Measurements from ENCODE around the gene XRN1. TPM values are rescaled to one million over a fixed set of nuclear protein-coding genes. Genes with fewer than 3 reads are reported as not detected.

XRN1 gene
- total and polyA plus RNA-seq, 10 of the 15 experiments (the other 5 are each of a cell fraction or from before 2014, with no cell fraction given) = 1.7 to 38.8 (median 15.5) TPM

DNA sequence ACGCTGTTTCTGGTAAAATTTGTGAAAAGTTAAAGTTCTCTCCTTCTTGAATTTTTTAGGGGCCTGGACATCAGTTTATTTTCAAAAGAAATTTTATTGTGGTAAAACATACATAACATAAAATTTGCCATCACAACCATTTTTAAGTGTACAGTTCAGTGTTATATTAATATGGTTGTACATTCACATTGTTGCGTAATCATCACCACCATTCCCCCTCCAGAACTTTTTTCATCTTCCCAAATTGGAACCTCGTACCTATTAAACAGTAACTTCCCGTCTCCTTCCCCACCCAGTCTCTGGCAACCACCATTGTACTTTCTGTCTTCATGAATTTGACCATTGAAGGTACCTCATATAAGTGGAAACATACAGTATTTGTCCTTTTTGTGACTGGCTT lies 23.0 kb upstream of the XRN1 start:
- WGBS (ENCODE audit: insufficient coverage, insufficient replicate concordance, low lambda C conversion rate, missing lambda C conversion rate) = 96% methylated on average over 4 of the region's 4 CpGs
- POLR2A ChIA-PET = no interaction called here

More for the DNA sequence above, 23.0 kb upstream of the XRN1 start:
- ATAC-seq (no peak), FAIRE-seq (no peak), DNase-seq (ENCODE audit: low read depth, low spot score) (no peak)
- Histone ChIP-seq H3K9ac (ENCODE audit: control insufficient read depth, insufficient read depth, low read length) (no peak overlapping the region), H3K4me3 (no peak overlapping the region), H3K9me3 (replicated peaks; ENCODE audit: control insufficient read depth, insufficient read depth, low read length) (no peaks in the 10 kb centered on the region), H4K20me1 (ENCODE audit: control insufficient read depth, insufficient read depth) (no peaks in the 10 kb centered on the region), H3K27me3 (replicated peaks in 1 of 2; ENCODE audit: control insufficient read depth in 2 of 2, insufficient read depth in 2 of 2, low read length in 1 of 2) (no peaks in the 10 kb centered on the region), H3K79me2 (ENCODE audit: control insufficient read depth, insufficient read depth, low read length) (no peaks in the 10 kb centered on the region), H2AFZ (ENCODE audit: control insufficient read depth, low read depth, low read length) (no peak overlapping the region), H3K36me3 (ENCODE audit: control insufficient read depth in 2 of 2, insufficient read depth in 2 of 2, low read length in 1 of 2) (0 out of 4 replicates have a peak, but pooled peaks cover 0 to 5% of the 10 kb centered on the region in 2 experiments), H3K4me2 (ENCODE audit: control insufficient read depth, insufficient read depth) (no peak overlapping the region), H3K27ac (ENCODE audit: control insufficient read depth, insufficient read depth) (no peak overlapping the region), H3K4me1 (ENCODE audit: control insufficient read depth, insufficient read depth, low read length) (no peaks in the 10 kb centered on the region)
- BruUV-seq (replicated peaks) = no TSS peak
- no peak for TF ChIP-seq TAF1 (IDR thresholded peaks at IDR 0.05; ENCODE audit: borderline replicate concordance, low read depth, low read length)
- TF ChIP-seq, protein P1, sequence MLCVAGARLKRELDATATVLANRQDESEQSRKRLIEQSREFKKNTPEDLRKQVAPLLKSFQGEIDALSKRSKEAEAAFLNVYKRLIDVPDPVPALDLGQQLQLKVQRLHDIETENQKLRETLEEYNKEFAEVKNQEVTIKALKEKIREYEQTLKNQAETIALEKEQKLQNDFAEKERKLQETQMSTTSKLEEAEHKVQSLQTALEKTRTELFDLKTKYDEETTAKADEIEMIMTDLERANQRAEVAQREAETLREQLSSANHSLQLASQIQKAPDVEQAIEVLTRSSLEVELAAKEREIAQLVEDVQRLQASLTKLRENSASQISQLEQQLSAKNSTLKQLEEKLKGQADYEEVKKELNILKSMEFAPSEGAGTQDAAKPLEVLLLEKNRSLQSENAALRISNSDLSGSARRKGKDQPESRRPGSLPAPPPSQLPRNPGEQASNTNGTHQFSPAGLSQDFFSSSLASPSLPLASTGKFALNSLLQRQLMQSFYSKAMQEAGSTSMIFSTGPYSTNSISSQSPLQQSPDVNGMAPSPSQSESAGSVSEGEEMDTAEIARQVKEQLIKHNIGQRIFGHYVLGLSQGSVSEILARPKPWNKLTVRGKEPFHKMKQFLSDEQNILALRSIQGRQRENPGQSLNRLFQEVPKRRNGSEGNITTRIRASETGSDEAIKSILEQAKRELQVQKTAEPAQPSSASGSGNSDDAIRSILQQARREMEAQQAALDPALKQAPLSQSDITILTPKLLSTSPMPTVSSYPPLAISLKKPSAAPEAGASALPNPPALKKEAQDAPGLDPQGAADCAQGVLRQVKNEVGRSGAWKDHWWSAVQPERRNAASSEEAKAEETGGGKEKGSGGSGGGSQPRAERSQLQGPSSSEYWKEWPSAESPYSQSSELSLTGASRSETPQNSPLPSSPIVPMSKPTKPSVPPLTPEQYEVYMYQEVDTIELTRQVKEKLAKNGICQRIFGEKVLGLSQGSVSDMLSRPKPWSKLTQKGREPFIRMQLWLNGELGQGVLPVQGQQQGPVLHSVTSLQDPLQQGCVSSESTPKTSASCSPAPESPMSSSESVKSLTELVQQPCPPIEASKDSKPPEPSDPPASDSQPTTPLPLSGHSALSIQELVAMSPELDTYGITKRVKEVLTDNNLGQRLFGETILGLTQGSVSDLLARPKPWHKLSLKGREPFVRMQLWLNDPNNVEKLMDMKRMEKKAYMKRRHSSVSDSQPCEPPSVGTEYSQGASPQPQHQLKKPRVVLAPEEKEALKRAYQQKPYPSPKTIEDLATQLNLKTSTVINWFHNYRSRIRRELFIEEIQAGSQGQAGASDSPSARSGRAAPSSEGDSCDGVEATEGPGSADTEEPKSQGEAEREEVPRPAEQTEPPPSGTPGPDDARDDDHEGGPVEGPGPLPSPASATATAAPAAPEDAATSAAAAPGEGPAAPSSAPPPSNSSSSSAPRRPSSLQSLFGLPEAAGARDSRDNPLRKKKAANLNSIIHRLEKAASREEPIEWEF (IDR thresholded peaks at IDR 0.05; ENCODE audit: insufficient replicate concordance, low read depth, low read length) = no peak
- no peak for TF ChIP-seq SIN3A (IDR thresholded peaks at IDR 0.05; ENCODE audit: low read depth, low read length)
- ChIA-PET SMC1A (ENCODE audit: uncharacterized antibody, unreplicated experiment) (no interaction called here), CTCF (no interaction called here), RAD21 (ENCODE audit: unreplicated experiment) (no interaction called here)
- in situ Hi-C loops (cut with MboI) = no loop called here
- intact Hi-C loops (cut with micrococcal nuclease; ENCODE audit: unreplicated experiment) = no loop called here
